Activated CD8-positive, alpha-beta memory T cell treated with anti-CD3 and anti-CD28 coated beads for 36 hours (primary cell): ENCODE data around the gene IFT80. TPM values are rescaled to one million over a fixed set of nuclear protein-coding genes. Genes with fewer than 3 reads are reported as not detected.
"Not testable (repeated sequence)": the region's sequence is repeated elsewhere in the genome, so short reads cannot be mapped to it uniquely, and the experiment has no call there.

ENCODE experiments used
- CTCF ChIA-PET: fragments of 350-600 bp; sonication (Branson Sonifier 250); formaldehyde crosslinking; loops from one replicate; lab custom pipeline; 2021; ENCODE audit warnings: antibody characterized with exemption; lab: Charles Lee
- POLR2A ChIA-PET: fragments of 350-600 bp; sonication (Branson Sonifier 250); formaldehyde crosslinking; loops from one replicate; lab custom pipeline; 2021; ENCODE audit warnings: antibody characterized with exemption; lab: Charles Lee
- total RNA-seq, 2 experiments: library from RNA; stranded (reverse); gene quantifications; one replicate each; pipeline ENCODE4 v1.2.3, GENCODE V29; 2021

The IFT80 gene
- total RNA-seq, 2 experiments from 2014 or later, result 9.9 to 10.9 TPM

DNA sequence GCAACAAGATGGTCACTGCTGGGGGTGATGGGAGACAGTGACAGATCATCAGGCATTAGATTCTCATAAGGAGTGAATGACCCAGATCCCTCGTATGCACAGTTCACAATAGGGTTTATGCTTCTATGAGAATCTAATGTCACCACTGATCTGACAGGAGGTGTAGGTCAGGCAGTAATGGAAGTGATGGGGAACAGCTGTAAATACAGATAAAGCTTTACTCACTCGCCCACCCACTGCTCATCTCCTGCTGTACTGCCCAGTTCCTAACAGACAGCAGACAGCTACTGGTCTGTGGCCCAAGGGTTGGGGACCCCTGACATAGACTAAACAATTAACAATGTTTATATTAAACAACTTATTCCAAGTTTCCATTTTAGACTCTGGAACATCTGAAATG lies 25.4 kb downstream of the IFT80 start:
- POLR2A ChIA-PET, result no interaction called here

GRCh38 chr3:160372780-160373179 lies 26.2 kb downstream of the IFT80 start:
- ChIA-PET CTCF (no interaction called here), POLR2A (no interaction called here)

More for the DNA sequence above, 25.4 kb downstream of the IFT80 start:
- CTCF ChIA-PET, result no interaction called here

- ChIA-PET POLR2A (no interaction called here), CTCF (no interaction called here)
Measured at GRCh38 chr3:160370987-160371857, 27.8 kb downstream of the IFT80 start.

DNA sequence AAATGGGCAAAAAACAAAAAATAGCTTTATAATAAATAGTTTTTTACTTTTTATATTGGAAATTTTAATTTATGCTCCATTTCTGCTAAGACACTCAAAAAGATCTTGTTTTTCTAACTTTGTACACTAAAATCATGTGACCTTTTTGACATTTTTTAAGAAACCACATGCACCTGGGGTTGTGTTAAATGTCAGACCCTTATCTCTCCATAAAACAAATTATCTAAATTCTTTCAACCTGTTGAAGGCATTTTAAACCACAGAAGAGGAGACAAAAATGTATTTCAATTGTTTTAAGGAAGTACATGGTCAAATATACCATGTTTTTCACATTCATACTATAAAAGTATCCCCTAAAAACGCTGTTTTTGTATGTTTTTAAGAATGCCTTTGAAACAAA lies 29.2 kb downstream of the IFT80 start:
- ChIA-PET POLR2A (no interaction called here), CTCF (no interaction called here)

DNA sequence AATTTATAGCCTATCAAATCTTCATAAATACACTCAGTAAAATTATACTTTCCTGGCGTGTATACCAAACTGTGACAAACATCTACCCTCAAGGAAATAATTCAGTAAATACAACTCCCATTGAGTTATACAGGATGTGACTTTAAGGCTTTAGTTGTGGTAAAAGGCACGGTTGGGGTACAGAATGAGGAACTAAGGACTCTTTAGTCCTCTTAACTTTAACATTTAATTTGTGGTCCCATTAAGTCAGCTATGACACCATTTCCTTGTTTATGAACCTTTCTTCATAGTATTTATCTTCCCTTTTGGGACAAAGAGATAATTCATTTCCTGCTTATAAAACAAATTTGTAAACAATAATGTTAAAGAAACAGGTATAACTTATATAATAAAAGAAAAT lies 30.2 kb downstream of the IFT80 start:
- POLR2A ChIA-PET, result no interaction called here

GRCh38 chr3:160365869-160366522 lies 33.0 kb downstream of the IFT80 start:
- CTCF ChIA-PET, result no interaction called here
- POLR2A ChIA-PET, result interaction anchor here (0.6 kb wide), 1 partner anchor 353 kb away, joined by 3 read pairs; no protein-coding TSS in a partner anchor

More for the DNA sequence above, 30.2 kb downstream of the IFT80 start:
- CTCF ChIA-PET, result no interaction called here

DNA sequence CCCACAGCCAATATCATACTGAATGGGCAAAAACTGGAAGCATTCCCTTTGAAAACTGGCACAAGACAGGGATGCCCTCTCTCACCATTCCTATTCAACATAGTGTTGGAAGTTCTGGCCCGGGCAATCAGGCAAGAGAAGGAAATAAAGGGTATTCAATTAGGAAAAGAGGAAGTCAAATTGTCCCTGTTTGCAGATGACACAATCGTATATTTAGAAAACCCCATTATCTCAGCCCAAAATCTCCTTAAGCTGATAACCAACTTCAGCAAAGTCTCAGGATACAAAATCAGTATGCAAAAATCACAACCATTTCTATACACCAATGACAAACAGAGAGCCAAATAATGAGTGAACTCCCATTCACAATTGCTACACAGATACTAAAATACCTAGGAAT lies 36.1 kb downstream of the IFT80 start:
- POLR2A ChIA-PET, result not testable (repeated sequence)

DNA sequence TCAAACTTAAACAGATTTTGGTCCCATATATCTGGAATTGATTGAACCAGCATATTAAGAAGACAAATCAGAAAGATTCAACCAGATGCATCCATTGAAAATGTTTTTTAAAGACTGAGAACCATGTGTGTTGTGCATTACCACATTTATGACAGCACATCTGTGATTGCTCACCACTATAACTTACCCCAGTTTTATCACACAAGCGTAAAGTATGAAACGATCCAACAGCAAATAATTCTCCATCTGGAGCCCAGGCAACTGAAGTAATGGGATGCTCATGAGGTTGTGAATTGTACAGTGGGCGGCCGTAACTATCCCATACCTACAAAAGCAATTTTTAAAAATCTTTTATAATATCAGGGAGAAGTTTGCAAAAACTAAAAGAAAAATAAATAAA lies 43.2 kb downstream of the IFT80 start:
- ChIA-PET POLR2A (no interaction called here), CTCF (no interaction called here)

More for the DNA sequence above, 36.1 kb downstream of the IFT80 start:
- CTCF ChIA-PET, result not testable (repeated sequence)

- POLR2A ChIA-PET, result no interaction called here
- CTCF ChIA-PET, result no interaction called here
Measured at GRCh38 chr3:160346511-160346910, 52.5 kb downstream of the IFT80 start.

- POLR2A ChIA-PET, result no interaction called here
- CTCF ChIA-PET, result no interaction called here
Measured at GRCh38 chr3:160343132-160343531, 55.9 kb downstream of the IFT80 start.

DNA sequence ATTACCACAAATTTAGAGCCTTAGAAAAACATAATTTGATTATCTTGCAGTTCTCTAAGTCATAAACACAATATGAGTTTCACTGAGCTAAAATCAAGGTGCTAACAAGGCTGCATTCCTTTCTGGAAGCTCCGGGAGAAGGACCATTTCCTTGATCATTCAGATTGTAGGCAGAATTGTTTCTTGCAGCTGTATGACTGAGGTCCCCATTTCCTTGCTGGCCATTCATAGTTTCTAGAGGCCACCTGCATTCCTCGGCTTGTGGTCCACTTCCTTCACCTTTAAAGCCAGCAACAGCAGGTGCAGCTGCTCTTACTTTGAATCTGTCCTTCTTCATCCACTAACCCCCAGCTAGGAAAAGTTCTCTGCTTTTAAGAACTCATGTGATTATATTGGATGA lies 58.7 kb downstream of the IFT80 start:
- POLR2A ChIA-PET, result no interaction called here
- CTCF ChIA-PET, result no interaction called here

DNA sequence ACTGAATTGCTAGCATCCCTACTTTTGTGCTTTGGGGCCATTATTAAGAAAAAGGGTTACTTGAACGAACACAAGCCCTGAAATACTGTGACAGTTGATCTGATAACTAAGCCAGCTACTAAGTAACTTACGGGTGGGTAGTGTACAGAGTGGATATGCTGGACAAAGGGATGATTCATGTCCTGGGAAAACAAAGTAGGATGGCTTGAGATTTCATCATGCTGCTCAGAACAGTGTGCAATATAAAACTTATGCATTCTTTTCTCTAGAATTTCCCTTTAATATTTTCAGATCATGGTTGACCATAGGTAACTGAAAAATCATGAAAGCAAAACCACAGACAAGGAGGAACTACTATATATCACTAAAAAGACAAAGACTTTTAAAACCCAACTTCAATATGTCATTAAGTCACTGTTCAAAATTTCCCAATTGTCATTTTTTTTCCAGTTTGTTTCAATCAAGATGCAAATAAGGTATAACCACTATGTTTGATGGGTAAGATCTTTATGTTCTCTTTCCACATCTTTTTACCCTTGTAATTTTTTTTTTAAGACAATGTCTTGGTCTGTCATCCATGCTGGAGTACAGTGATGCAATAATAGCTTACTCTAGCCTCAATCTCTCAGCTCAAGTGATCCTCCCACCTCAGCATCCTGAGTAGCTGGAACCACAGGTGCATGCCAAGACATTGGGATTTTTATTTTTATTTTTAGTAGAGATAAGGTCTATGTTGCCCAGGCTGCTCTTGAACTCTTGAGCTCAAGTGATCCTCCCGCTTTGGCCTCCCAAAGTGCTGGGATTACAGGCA lies 67.7 kb downstream of the IFT80 start:
- ChIA-PET CTCF (no interaction called here), POLR2A (no interaction called here)

DNA sequence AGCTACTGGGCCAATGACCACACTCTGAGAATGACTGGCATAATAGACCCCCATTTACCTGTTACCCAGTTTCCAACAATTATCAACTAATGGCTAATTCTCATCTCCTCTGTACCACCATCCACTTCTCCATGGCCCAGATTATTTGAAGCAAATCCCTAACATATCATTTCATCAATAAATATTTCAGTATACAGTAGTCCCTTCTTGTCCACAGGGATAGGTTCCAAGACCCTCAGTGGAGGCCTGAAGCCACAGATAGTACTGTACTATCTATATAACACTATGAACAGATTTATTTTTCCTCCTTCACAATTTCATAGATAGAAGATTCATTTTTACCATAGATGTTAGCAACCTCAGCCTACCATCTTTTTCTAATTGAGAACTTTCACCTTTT lies 68.3 kb downstream of the IFT80 start:
- CTCF ChIA-PET, result no interaction called here
- POLR2A ChIA-PET, result no interaction called here

- POLR2A ChIA-PET, result no interaction called here
- CTCF ChIA-PET, result no interaction called here
Measured at GRCh38 chr3:160330109-160330508, 68.9 kb downstream of the IFT80 start.

DNA sequence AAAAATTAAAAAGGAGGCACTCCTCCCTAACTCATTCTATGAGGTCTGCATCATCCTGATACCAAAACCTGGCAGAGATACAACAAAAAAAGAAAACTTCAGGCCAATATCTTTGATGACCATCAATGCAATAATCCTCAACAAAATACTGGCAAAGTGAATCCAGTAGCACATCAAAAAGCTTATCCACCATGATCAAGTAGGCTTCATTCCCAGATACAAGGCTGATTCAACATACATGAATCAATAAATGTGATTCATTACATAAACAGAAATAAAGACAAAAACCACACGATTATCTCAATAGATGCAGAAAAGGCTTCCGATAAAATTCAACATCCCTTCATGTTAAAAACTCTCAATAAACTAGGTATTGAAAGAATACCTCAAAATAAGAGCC lies 72.7 kb downstream of the IFT80 start:
- POLR2A ChIA-PET, CTCF ChIA-PET: not testable (repeated sequence)

GRCh38 chr3:160321821-160322220 lies 77.2 kb downstream of the IFT80 start:
- CTCF ChIA-PET, POLR2A ChIA-PET: not testable (repeated sequence)

GRCh38 chr3:160319322-160319721 lies 79.7 kb downstream of the IFT80 start:
- CTCF ChIA-PET, result no interaction called here
- POLR2A ChIA-PET, result no interaction called here

DNA sequence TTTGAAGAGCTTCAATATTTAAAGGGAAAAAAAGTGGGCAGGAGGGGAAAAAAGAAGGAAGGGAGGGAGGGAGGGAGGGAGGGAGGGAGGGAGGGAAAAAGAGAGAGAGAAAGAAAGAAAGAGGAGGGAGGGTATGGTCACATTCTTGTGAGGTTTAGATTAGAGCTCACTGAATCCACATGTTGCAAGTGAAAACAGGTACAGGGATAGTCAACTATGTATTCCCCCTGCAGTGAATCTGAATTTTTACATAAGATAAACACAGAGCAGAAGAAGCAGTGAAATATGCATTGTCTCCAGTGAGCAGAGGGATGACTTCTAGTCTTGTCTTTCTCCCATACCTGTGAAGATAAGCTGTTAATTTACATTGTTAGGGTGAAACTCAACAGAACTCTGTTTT lies 84.0 kb downstream of the IFT80 start:
- ChIA-PET POLR2A (no interaction called here), CTCF (no interaction called here)

GRCh38 chr3:160312014-160312624 lies 86.9 kb downstream of the IFT80 start:
- POLR2A ChIA-PET, result no interaction called here
- CTCF ChIA-PET, result no interaction called here

DNA sequence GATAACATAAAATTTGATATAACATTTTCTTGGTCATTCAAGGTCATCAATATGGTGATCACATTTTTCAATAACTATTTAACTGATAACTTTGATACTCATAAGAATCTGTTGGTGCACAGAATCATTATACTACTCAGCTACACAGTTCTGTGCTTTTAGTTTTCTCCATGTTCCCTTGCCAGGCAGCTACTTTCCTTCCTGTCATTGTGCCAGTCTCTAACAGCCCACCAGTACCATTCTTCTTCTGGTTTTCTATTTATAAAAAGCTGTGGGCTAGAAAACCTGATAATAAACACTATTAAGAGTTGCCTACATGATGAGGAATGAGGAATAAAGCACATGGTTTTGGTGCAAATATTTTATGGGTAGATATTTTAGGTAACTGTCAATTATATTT lies 96.2 kb downstream of the IFT80 start:
- CTCF ChIA-PET, result no interaction called here
- POLR2A ChIA-PET, result no interaction called here
